Measurements from ENCODE around the gene RERE. TPM values are rescaled to one million over a fixed set of nuclear protein-coding genes. Genes with fewer than 3 reads are reported as not detected.

RERE gene
- total RNA-seq, 2 experiments from 2014 or later: 45.8 to 57.1 TPM

DNA sequence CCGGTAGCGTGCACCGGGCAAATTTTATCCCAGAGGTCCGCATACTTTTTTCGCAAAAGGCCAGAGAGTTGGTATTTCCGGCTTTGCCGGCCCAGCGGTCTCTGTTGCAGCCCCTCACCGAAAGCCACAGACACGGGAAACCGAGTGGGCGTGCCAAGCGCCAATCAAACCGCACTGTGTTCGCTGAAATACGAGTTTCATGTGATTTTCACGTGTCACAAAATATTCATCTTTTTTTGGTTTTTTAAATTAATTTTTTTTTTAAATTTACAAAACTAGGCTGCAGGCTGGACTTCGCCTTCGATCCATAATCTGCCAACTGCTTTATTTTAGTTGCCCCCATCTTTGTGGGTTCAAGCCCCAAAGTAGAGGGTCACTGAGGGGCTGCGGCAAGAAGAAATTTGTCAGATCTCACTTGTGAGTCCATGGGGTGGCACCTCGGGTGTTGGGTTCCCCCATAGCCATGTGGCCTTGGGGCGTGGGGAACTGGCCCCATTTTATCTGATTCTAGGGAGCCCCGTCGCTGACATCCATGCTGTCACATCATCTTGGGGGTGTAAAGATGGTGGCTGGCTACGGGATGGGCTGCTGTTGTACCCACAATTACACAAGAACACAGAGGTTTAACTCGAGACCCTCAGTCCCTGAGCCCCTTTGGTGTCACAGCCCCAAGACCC lies 478.8 kb downstream of the RERE start:
- no peaks in the 10 kb centered on the region for H3K27me3 Mint-ChIP-seq
- ATAC-seq: no peak
- POLR2A ChIA-PET: no interaction called here
- H3K27ac Mint-ChIP-seq: no peak overlapping the region
- CTCF ChIA-PET: no interaction called here
- no peaks in the 10 kb centered on the region for H3K4me1 Mint-ChIP-seq (ENCODE audit: low read depth)
- H3K9me3 Mint-ChIP-seq: peaks cover 2% of the 10 kb centered on the region
- intact Hi-C loops (cut with micrococcal nuclease): no loop called here
- no peak overlapping the region for H3K4me3 Mint-ChIP-seq
- no peaks in the 10 kb centered on the region for H3K36me3 Mint-ChIP-seq (ENCODE audit: low read depth)
- no peak for DNase-seq
- TF ChIP-seq, protein P1, sequence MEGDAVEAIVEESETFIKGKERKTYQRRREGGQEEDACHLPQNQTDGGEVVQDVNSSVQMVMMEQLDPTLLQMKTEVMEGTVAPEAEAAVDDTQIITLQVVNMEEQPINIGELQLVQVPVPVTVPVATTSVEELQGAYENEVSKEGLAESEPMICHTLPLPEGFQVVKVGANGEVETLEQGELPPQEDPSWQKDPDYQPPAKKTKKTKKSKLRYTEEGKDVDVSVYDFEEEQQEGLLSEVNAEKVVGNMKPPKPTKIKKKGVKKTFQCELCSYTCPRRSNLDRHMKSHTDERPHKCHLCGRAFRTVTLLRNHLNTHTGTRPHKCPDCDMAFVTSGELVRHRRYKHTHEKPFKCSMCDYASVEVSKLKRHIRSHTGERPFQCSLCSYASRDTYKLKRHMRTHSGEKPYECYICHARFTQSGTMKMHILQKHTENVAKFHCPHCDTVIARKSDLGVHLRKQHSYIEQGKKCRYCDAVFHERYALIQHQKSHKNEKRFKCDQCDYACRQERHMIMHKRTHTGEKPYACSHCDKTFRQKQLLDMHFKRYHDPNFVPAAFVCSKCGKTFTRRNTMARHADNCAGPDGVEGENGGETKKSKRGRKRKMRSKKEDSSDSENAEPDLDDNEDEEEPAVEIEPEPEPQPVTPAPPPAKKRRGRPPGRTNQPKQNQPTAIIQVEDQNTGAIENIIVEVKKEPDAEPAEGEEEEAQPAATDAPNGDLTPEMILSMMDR (IDR thresholded peaks at IDR 0.05): no peak

DNA sequence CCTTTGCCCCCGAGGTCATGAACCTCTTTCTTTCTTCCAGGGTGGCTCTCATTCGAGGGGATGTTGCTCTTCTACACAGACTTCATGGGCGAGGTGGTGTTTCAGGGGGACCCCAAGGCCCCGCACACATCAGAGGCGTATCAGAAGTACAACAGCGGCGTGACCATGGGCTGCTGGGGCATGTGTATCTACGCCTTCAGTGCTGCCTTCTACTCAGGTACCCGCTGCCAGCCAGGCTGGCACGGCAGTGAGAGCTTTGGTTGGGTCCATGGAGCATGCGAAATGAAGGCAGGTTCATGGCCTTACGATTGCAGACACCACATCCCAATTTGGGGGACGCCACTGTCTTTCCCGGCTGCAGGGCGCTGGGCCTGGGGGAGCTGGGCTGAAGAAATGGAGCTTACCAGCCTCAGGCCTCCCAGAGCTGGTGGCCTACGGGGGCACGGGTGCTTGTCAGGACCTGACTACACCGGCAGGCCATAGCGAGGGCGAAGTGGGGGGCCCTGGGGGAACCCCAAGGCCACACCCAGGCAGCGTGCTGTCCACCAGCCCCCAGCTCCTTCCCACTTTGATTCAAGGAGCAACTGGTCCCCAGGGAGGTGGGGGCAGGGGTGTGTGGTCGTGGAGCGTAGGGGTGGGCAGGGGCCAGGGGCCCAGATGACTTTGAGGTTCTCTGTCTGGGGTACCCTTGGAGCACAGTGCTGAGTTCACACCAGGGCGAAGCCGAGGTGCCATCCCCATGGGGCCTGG lies 479.5 kb downstream of the RERE start:
- ATAC-seq (no peak), DNase-seq (no peak)
- POLR2A ChIA-PET: no interaction called here
- Mint-ChIP-seq H3K4me3 (no peak overlapping the region), H3K4me1 (ENCODE audit: low read depth) (no peaks in the 10 kb centered on the region), H3K9me3 (peaks cover 2% of the 10 kb centered on the region), H3K36me3 (ENCODE audit: low read depth) (no peaks in the 10 kb centered on the region), H3K27me3 (no peaks in the 10 kb centered on the region), H3K27ac (no peak overlapping the region)
- TF ChIP-seq, protein P1 (IDR thresholded peaks at IDR 0.05): no peak
- intact Hi-C loops (cut with micrococcal nuclease): no loop called here
- CTCF ChIA-PET: no interaction called here

DNA sequence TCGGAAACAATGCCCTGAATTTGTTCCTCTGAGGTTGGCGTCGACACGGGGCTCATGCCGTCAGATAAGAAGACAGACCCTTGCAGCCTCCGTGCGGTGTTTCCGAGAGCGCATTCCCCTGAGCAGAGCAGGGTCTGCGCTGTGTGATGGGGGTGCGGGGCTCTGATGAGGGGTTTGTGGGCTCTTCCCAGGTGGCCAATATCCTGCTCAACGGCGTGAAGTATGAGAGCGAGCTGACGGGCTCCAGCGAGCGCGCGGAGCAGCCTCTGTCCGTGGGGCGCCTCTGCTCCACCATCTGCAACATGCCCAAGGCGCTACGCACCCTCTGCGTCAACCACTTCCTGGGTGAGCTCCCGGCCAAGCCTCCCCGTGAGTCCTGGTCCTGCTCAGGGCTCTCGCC lies 482.2 kb downstream of the RERE start:
- TF ChIP-seq, protein P1 (IDR thresholded peaks at IDR 0.05): no peak
- Mint-ChIP-seq H3K27me3 (no peaks in the 10 kb centered on the region), H3K36me3 (ENCODE audit: low read depth) (no peaks in the 10 kb centered on the region), H3K4me3 (no peak overlapping the region), H3K9me3 (peaks cover 2% of the 10 kb centered on the region), H3K27ac (no peak overlapping the region), H3K4me1 (ENCODE audit: low read depth) (no peaks in the 10 kb centered on the region)
- no peak for ATAC-seq
- CTCF ChIA-PET: interaction anchor here (1.4 kb wide), 1 partner anchor 304 kb away, joined by 4 read pairs; no protein-coding TSS in a partner anchor
- POLR2A ChIA-PET: no interaction called here
- intact Hi-C loops (cut with micrococcal nuclease): no loop called here
- DNase-seq: no peak

DNA sequence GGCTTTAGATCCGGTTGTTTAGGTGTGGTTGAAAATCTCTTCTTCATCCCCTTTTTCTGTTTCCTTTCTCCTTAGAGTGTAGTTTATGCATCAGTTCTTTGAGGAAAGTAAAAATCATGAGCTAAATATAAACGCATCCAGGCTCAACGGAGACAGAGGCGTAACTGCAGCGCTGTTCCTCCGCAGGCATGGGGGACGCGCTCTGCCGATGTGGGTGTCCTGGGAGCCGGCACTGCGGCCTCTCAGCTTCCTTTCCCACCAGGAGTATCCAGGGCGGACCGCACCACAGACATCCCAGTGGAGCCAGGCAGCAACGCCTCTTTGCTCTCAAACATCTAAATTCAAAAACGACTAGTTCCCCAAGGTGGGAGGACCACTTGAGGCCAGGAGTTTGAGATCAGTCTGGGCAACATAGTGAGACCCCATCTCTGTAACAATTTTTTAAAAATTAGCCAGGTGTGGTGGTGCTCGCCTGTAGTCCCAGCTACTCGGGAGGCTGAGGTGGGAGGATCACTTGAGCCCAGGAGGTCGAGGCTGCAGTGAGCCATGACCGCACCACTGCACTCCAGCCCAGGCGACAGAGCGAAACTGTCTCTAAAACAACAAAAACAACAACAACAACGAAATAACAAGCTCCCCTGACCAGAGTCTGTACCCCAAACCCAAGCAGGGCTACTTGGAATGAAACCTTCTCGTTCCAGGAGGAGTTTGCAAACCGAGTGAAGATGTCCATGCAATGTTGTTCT lies 483.2 kb downstream of the RERE start:
- ATAC-seq: no peak
- TF ChIP-seq, protein P1 (IDR thresholded peaks at IDR 0.05): no peak
- DNase-seq: no peak
- H3K9me3 Mint-ChIP-seq: peaks cover 2% of the 10 kb centered on the region
- ChIA-PET CTCF (interaction anchor here (0.6 to 1.4 kb wide), 2 partner anchors 303 to 851 kb away, joined by 3 to 4 read pairs; no protein-coding TSS in a partner anchor), POLR2A (no interaction called here)
- intact Hi-C loops (cut with micrococcal nuclease): no loop called here
- H3K36me3 Mint-ChIP-seq (ENCODE audit: low read depth): no peaks in the 10 kb centered on the region
- H3K27me3 Mint-ChIP-seq: no peaks in the 10 kb centered on the region
- no peak overlapping the region for H3K4me3 Mint-ChIP-seq
- no peaks in the 10 kb centered on the region for H3K4me1 Mint-ChIP-seq (ENCODE audit: low read depth)
- no peak overlapping the region for H3K27ac Mint-ChIP-seq
